Measurements from ENCODE around the gene PSMB10. TPM values are rescaled to one million over a fixed set of nuclear protein-coding genes. Genes with fewer than 3 reads are reported as not detected.

The PSMB10 gene
- total and polyA plus RNA-seq, 2 of the 8 experiments (the other 6 are each of a cell fraction or from before 2014, with no cell fraction given): 32.1 to 61.9 TPM

GRCh38 chr16:67967183-67967957 lies 30.7 kb upstream of the PSMB10 start:
- ChIA-PET POLR2A (ENCODE audit: partially characterized antibody) (interaction anchor here (0.7 to 3.9 kb wide), 10 partner anchors 10 to 270 kb away, joined by 3 to 26 read pairs (median 5); partner anchors contain the start of genes DDX28, DUS2 and PSMB10), CTCF (ENCODE audit: partially characterized antibody) (interaction anchor here (0.8 to 10.9 kb wide), 5 partner anchors 13 to 110 kb away, joined by 3 to 90 read pairs (median 7); partner anchors contain the start of genes DPEP3 and LCAT)
- Histone ChIP-seq H4K5ac (ENCODE audit: insufficient read length, low read depth, low read length) (no peak overlapping the region), H2BK15ac (ENCODE audit: low read length) (0 out of 2 replicates have a peak overlapping the region, but pooled peaks have one; percentile 12), H3K4ac (replicated peaks; ENCODE audit: insufficient read length, low read depth, low read length) (no peak overlapping the region), H3K27me3 (replicated peaks in 1 of 4; ENCODE audit: control insufficient read depth in 3 of 4, extremely low read depth in 1 of 4, insufficient read depth in 3 of 4, low read length in 3 of 4) (no peaks in the 10 kb centered on the region), H3K4me3 (ENCODE audit: extremely low read depth in 1 of 4, insufficient read depth in 2 of 4, low read depth in 3 of 4, low read length in 4 of 4) (peak overlapping the region; percentile 48 to 67 (median 64)), H2AFZ (ENCODE audit: low read length) (no peak overlapping the region), H2BK120ac (replicated peaks; ENCODE audit: low read depth, low read length) (no peak overlapping the region), H2AK5ac (ENCODE audit: low read depth, low read length) (peak overlapping the region; percentile 71), H4K91ac (replicated peaks; ENCODE audit: insufficient read length, low read length) (no peak overlapping the region), H3K79me1 (ENCODE audit: low read depth, low read length) (peaks cover 20% of the 10 kb centered on the region; the same call in 1 of the 2 replicates), H4K8ac (ENCODE audit: extremely low read depth, insufficient read depth, low read length) (no peak overlapping the region), H3K4me1 (replicated peaks in 1 of 4; ENCODE audit: control insufficient read depth in 3 of 4, insufficient read depth in 4 of 4, low read length in 3 of 4) (peaks cover 6 to 25% (median 19%) of the 10 kb centered on the region in 4 experiments), H2BK5ac (ENCODE audit: low read depth, low read length) (peak overlapping the region; percentile 90; the same call in 1 of the 2 replicates), H3K23me2 (ENCODE audit: low read depth, low read length) (peaks cover 7% of the 10 kb centered on the region; the same call in 1 of the 2 replicates), H3K56ac (replicated peaks; ENCODE audit: insufficient read length, low read depth, low read length) (no peak overlapping the region), H3K18ac (ENCODE audit: extremely low read depth, low read length) (0 out of 2 replicates have a peak overlapping the region, but pooled peaks have one; percentile 32), H3K27ac (ENCODE audit: low read depth, low read length) (no peak overlapping the region), H3K23ac (ENCODE audit: insufficient read length) (no peak overlapping the region), H3K4me2 (ENCODE audit: insufficient read depth in 1 of 2, low read depth in 2 of 2, low read length in 2 of 2) (peak overlapping the region; percentile 75 to 77), H3K79me2 (ENCODE audit: control insufficient read depth in 1 of 2, insufficient read depth in 2 of 2, low read length in 2 of 2) (peaks cover 0 to 4% of the 10 kb centered on the region in 2 experiments; a peak in 2 of 4 replicates), H4K20me1 (replicated peaks in 1 of 2; ENCODE audit: control insufficient read depth in 1 of 2, insufficient read depth in 2 of 2, low read length in 2 of 2) (peaks cover 0 to 21% of the 10 kb centered on the region in 2 experiments), H3K36me3 (ENCODE audit: control insufficient read depth in 2 of 4, insufficient read depth in 4 of 4, low read length in 3 of 4) (peaks cover 0 to 4% (median 1%) of the 10 kb centered on the region in 4 experiments; a peak in 2 of 8 replicates), H3K14ac (ENCODE audit: insufficient read length) (no peak overlapping the region), H3K9me3 (ENCODE audit: insufficient read depth in 2 of 2, low read depth in 1 of 2, low read length in 1 of 2) (no peaks in the 10 kb centered on the region), H2BK12ac (ENCODE audit: low read depth, low read length) (peak overlapping the region; percentile 70; the same call in 1 of the 2 replicates), H3K9ac (replicated peaks in 1 of 4; ENCODE audit: extremely low read depth in 1 of 4, low read depth in 3 of 4, low read length in 3 of 4) (peak overlapping the region; percentile 14 to 68 (median 50); a peak in 5 of 7 replicates), H2BK20ac (ENCODE audit: low read length) (no peak overlapping the region)
- DNase-seq (ENCODE audit: low read depth in 1 of 2, low spot score in 2 of 2) (no peak), FAIRE-seq (no peak)
- WGBS, 2 experiments (ENCODE audit: extremely low coverage in 1 of 2, insufficient coverage in 1 of 2, insufficient read length in 1 of 2, insufficient replicate concordance in 2 of 2, low coverage in 1 of 2, low lambda C conversion rate in 2 of 2, missing lambda C conversion rate in 1 of 2): 39% methylated on average over 18 of the region's 18 CpGs; no CpG with 5 or more reads in 1 of the 2 experiments
- no peak for TF ChIP-seq USF2 (IDR thresholded peaks at IDR 0.05; ENCODE audit: low read length)
- no peak for TF ChIP-seq RFX5 (IDR thresholded peaks at IDR 0.05; ENCODE audit: borderline replicate concordance, low read depth, low read length)
- no peak for TF ChIP-seq RXRA (IDR thresholded peaks at IDR 0.05; ENCODE audit: insufficient read depth, low read depth, low read length)
- no peak for TF ChIP-seq SP1 (IDR thresholded peaks at IDR 0.05; ENCODE audit: low read depth, low read length)

Measured in H1 (cell line).